ENCODE data around the gene HSPB8. TPM values are rescaled to one million over a fixed set of nuclear protein-coding genes. Genes with fewer than 3 reads are reported as not detected.

The HSPB8 gene
- polyA plus RNA-seq, 1 donor from 2014 or later = not detected

DNA sequence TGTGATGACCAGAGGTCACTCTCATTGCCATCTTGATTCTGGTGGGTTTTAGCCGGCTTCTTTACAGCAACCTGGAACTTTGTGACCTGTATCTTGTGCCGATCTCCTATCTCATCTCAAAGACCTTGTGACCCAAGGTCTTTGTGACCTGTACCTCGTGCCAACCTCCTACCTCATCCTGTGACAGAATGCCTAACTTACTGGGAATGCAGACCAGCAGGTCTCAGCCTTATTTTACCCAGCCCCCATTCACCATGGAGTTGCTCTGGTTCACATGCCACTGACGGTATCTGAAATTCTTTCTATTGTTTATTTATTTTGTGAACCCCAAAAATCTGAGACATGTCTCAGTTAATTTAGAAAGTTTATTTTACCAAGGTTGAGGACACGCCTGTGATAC, 7.4 kb upstream of the HSPB8 start:
- no peaks in the 10 kb centered on the region for H3K79me2 ChIP-seq (replicated peaks; ENCODE audit: insufficient read depth, low read length)
- no peaks in the 10 kb centered on the region for H3K27me3 ChIP-seq (ENCODE audit: insufficient read depth, low read depth, low read length)
- no peaks in the 10 kb centered on the region for H3K9me2 ChIP-seq (ENCODE audit: insufficient read depth, low read length)
- no peak overlapping the region for H3K9ac ChIP-seq (ENCODE audit: low read length)
- H3K27ac ChIP-seq (ENCODE audit: low read length) = no peak overlapping the region
- no peaks in the 10 kb centered on the region for H3F3A ChIP-seq (ENCODE audit: insufficient read depth, low read length, poor library complexity, severe bottlenecking)
- no peak overlapping the region for H3K4me3 ChIP-seq (ENCODE audit: low read length)
- no peak for TF ChIP-seq TAF1 (IDR thresholded peaks at IDR 0.05; ENCODE audit: low read depth)
- TF ChIP-seq, protein P1, sequence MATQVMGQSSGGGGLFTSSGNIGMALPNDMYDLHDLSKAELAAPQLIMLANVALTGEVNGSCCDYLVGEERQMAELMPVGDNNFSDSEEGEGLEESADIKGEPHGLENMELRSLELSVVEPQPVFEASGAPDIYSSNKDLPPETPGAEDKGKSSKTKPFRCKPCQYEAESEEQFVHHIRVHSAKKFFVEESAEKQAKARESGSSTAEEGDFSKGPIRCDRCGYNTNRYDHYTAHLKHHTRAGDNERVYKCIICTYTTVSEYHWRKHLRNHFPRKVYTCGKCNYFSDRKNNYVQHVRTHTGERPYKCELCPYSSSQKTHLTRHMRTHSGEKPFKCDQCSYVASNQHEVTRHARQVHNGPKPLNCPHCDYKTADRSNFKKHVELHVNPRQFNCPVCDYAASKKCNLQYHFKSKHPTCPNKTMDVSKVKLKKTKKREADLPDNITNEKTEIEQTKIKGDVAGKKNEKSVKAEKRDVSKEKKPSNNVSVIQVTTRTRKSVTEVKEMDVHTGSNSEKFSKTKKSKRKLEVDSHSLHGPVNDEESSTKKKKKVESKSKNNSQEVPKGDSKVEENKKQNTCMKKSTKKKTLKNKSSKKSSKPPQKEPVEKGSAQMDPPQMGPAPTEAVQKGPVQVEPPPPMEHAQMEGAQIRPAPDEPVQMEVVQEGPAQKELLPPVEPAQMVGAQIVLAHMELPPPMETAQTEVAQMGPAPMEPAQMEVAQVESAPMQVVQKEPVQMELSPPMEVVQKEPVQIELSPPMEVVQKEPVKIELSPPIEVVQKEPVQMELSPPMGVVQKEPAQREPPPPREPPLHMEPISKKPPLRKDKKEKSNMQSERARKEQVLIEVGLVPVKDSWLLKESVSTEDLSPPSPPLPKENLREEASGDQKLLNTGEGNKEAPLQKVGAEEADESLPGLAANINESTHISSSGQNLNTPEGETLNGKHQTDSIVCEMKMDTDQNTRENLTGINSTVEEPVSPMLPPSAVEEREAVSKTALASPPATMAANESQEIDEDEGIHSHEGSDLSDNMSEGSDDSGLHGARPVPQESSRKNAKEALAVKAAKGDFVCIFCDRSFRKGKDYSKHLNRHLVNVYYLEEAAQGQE (IDR thresholded peaks at IDR 0.05; ENCODE audit: borderline replicate concordance) = no peak
- no peak for TF ChIP-seq EP300 (conservative IDR thresholded peaks at IDR 0.05; ENCODE audit: poor library complexity, severe bottlenecking)
- TF ChIP-seq EZH2 (IDR thresholded peaks at IDR 0.05; ENCODE audit: borderline replicate concordance, insufficient read depth, low read length, poor library complexity, severe bottlenecking) = no peak
- no peak for TF ChIP-seq SMC3 (conservative IDR thresholded peaks at IDR 0.05; ENCODE audit: poor library complexity)
- TF ChIP-seq MXI1 (conservative IDR thresholded peaks at IDR 0.05; ENCODE audit: poor library complexity, severe bottlenecking) = no peak
- TF ChIP-seq, protein P2, sequence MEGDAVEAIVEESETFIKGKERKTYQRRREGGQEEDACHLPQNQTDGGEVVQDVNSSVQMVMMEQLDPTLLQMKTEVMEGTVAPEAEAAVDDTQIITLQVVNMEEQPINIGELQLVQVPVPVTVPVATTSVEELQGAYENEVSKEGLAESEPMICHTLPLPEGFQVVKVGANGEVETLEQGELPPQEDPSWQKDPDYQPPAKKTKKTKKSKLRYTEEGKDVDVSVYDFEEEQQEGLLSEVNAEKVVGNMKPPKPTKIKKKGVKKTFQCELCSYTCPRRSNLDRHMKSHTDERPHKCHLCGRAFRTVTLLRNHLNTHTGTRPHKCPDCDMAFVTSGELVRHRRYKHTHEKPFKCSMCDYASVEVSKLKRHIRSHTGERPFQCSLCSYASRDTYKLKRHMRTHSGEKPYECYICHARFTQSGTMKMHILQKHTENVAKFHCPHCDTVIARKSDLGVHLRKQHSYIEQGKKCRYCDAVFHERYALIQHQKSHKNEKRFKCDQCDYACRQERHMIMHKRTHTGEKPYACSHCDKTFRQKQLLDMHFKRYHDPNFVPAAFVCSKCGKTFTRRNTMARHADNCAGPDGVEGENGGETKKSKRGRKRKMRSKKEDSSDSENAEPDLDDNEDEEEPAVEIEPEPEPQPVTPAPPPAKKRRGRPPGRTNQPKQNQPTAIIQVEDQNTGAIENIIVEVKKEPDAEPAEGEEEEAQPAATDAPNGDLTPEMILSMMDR (IDR thresholded peaks at IDR 0.05; ENCODE audit: poor library complexity, severe bottlenecking) = no peak
- no peak for TF ChIP-seq POLR2AphosphoS5 (IDR thresholded peaks at IDR 0.05)
- TF ChIP-seq RAD21 (conservative IDR thresholded peaks at IDR 0.05) = no peak
- no peaks in the 10 kb centered on the region for H3K9me3 ChIP-seq (ENCODE audit: low read length)
- H3K4me2 ChIP-seq (ENCODE audit: low read length) = no peak overlapping the region
- H2AFZ ChIP-seq (ENCODE audit: low read depth, low read length) = no peak overlapping the region
- no peaks in the 10 kb centered on the region for H3K36me3 ChIP-seq (ENCODE audit: insufficient read depth, low read length)
- H4K20me1 ChIP-seq (ENCODE audit: insufficient read depth) = no peaks in the 10 kb centered on the region

DNA sequence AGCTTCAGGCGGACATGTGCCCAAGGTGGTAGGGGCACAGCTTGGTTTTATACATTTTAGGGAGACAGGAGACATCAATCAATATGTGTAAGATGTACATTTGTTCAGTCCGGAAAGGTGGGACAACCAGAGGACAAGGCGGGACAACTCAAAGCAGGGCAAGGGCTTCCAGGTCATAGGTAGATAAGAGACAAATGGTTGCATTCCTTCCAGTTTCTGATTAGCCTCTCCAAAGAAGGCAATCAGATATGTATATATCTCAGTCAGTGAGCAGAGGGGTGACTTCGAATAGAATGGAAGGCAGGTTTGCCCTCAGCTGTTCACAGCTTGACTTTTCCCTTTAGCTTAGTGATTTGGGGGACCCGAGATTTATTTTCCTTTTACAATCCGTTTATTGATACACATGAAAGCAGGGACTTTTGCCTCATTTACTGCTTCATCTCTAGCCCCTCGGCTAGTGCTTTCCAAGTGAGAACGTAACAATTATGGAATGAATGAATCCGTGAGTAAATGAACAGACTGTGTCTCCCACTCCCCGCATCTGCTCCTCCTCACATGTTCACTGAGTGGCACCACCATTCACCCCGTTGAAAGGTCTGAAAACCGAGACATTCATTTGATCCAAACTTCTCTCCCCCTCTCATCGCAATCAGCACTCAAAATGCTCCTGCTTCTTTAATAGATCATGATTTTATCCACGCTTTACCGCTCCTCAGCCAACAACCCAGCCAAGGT, 6.9 kb upstream of the HSPB8 start:
- H3K9ac ChIP-seq (ENCODE audit: low read length) = no peak overlapping the region
- H2AFZ ChIP-seq (ENCODE audit: low read depth, low read length) = no peak overlapping the region
- no peaks in the 10 kb centered on the region for H3K9me3 ChIP-seq (ENCODE audit: low read length)
- no peaks in the 10 kb centered on the region for H4K20me1 ChIP-seq (ENCODE audit: insufficient read depth)
- no peaks in the 10 kb centered on the region for H3K36me3 ChIP-seq (ENCODE audit: insufficient read depth, low read length)
- no peaks in the 10 kb centered on the region for H3K27me3 ChIP-seq (ENCODE audit: insufficient read depth, low read depth, low read length)
- no peak overlapping the region for H3K4me3 ChIP-seq (ENCODE audit: low read length)
- no peaks in the 10 kb centered on the region for H3K9me2 ChIP-seq (ENCODE audit: insufficient read depth, low read length)
- TF ChIP-seq, protein P2 (IDR thresholded peaks at IDR 0.05; ENCODE audit: poor library complexity, severe bottlenecking) = no peak
- TF ChIP-seq SMC3 (conservative IDR thresholded peaks at IDR 0.05; ENCODE audit: poor library complexity) (no peak), MXI1 (conservative IDR thresholded peaks at IDR 0.05; ENCODE audit: poor library complexity, severe bottlenecking) (no peak), POLR2AphosphoS5 (IDR thresholded peaks at IDR 0.05) (no peak)
- TF ChIP-seq, protein P1 (IDR thresholded peaks at IDR 0.05; ENCODE audit: borderline replicate concordance) = no peak
- no peak overlapping the region for H3K4me2 ChIP-seq (ENCODE audit: low read length)
- no peaks in the 10 kb centered on the region for H3K79me2 ChIP-seq (replicated peaks; ENCODE audit: insufficient read depth, low read length)
- no peaks in the 10 kb centered on the region for H3F3A ChIP-seq (ENCODE audit: insufficient read depth, low read length, poor library complexity, severe bottlenecking)
- no peak overlapping the region for H3K27ac ChIP-seq (ENCODE audit: low read length)
